HFF-Myc (cell line): ENCODE data around the gene CNNM3.
"Not testable (repeated sequence)": the region's sequence is repeated elsewhere in the genome, so short reads cannot be mapped to it uniquely, and the experiment has no call there.

ENCODE experiments used
- DNase-seq: peaks from one replicate; pipeline ENCODE4 v3.0.0-alpha.2; 2011; ENCODE audit warnings: low read depth; ENCODE audit errors: extremely low read depth
- H3K4me3 ChIP-seq: replicated peaks from 2 replicates; pipeline ENCODE4 v1.5.1; 2011; ENCODE audit warnings: low read depth, mild to moderate bottlenecking, control low read depth, low read length
- CTCF ChIP-seq: IDR thresholded peaks from 2 replicates; pipeline ENCODE4 v1.5.1; 2012; ENCODE audit warnings: mild to moderate bottlenecking, low read depth, low read length, control low read depth; ENCODE audit errors: missing control alignments

The CNNM3 gene

GRCh38 chr2:96792772-96793749, 23.0 kb upstream of the CNNM3 start:
- TF ChIP-seq CTCF, result no peak
- H3K4me3 ChIP-seq, result no peak overlapping the region
- no peak for DNase-seq

GRCh38 chr2:96795076-96795475, 21.0 kb upstream of the CNNM3 start:
- no peak overlapping the region for H3K4me3 ChIP-seq
- no peak for TF ChIP-seq CTCF
- no peak for DNase-seq

GRCh38 chr2:96796497-96796896, 19.6 kb upstream of the CNNM3 start:
- not testable (repeated sequence) for H3K4me3 ChIP-seq, DNase-seq

GRCh38 chr2:96797066-96797625, 18.9 kb upstream of the CNNM3 start:
- DNase-seq, result no peak
- no peak for TF ChIP-seq CTCF
- H3K4me3 ChIP-seq, result no peak overlapping the region

- TF ChIP-seq CTCF, result no peak
- H3K4me3 ChIP-seq, result no peak overlapping the region
- DNase-seq, result no peak
Observed at GRCh38 chr2:96798733-96799622, 17.1 kb upstream of the CNNM3 start.

- no peak for DNase-seq
- TF ChIP-seq CTCF, result no peak
- H3K4me3 ChIP-seq, result no peak overlapping the region
Observed at GRCh38 chr2:96799623-96799935, 16.5 kb upstream of the CNNM3 start.
